ENCODE measurements around the gene EML6.
"Not testable (repeated sequence)": the region's sequence is repeated elsewhere in the genome, so short reads cannot be mapped to it uniquely, and the experiment has no call there.

The EML6 gene

DNA sequence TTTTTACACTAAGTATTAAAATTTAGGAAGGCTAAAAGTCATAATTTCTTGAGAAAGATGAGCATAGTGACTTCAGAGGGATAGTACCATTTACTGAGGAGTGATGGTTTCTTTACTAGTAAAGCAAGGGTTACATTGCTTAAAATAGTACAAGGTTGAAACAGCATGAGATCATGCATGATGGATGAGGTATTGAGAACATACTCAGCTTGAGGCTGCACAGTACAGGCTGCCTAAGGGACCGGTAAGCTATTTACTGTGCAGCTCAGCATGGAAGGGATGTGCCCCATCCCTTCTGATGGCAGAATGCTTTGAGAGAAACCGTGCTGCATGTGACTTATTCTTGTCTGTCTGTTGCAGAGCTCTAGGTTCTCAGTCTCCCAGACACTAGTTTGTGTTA lies 122.1 kb downstream of the EML6 start:
- no peak for DNase-seq (ENCODE audit: low read depth, low spot score)

- no peak for DNase-seq (ENCODE audit: low read depth, low spot score)
Measured at GRCh38 chr2:54850171-54851122, 127.0 kb downstream of the EML6 start.

DNA sequence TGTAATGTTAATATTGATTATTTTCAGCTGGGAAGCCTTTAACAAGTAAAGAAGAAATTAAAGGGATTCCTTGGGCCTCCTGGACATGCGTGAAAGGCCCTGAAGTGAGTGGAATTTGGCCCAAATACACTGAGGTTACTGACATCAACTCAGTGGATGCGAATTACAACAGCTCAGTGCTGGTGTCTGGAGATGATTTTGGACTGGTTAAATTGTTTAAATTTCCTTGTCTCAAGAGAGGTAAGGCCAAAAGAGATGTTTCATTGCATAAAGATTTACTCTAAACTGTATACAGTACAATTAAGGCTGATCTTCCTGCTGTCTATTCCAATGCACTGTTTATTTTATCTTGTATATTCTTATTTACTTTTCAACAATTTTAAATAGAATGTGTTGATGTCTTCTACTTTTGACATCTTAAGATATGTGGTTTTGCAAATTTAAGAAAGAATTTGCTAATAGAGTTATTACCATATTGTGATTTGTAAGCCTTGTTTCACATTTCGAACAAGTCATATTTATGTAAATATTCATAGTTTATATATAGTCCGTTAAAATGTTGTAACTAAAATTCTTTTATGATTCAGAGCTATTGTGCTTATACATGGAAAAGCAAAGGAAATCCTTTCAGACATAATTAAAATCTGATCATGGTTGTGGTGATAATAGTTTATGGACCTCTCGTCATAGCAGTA lies 130.3 kb downstream of the EML6 start:
- no peak for DNase-seq (ENCODE audit: low read depth, low spot score)

GRCh38 chr2:54855434-54855833 lies 132.0 kb downstream of the EML6 start:
- DNase-seq (ENCODE audit: low read depth, low spot score) = no peak

DNA sequence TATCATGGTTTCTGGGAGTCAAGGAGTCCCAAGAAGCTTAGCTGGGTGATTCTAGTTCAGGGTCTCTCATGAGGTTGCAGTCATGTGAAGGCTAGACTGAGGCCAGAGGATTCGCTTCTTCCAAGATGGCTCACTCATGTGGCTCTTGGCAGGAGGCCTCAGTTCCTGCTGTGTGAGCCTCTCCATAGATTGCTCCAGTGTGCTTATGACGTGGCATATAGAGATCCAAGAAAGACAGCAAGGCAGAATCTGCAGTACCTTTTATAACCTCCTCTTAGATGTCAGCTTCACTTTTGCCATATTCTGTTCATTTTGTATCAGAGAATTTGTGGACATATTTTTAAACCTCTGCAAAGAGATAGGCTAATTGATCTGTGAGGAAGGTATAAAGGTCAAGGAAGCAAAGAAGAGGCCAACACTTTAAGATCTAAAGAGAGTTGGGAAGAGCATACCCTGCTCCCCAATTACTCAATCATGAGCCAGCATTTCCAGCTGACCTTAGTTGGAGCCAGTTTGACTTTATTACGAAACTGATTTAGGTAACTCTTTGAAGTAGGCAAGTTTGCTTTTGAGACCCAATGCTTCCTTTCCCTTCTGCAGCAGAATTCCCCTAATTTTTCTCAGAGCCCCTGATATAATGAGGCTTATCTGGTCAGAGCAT lies 134.7 kb downstream of the EML6 start:
- no peak for DNase-seq (ENCODE audit: low read depth, low spot score)

- DNase-seq (ENCODE audit: low read depth, low spot score) = no peak
Measured at GRCh38 chr2:54859416-54859815, 136.0 kb downstream of the EML6 start.

DNA sequence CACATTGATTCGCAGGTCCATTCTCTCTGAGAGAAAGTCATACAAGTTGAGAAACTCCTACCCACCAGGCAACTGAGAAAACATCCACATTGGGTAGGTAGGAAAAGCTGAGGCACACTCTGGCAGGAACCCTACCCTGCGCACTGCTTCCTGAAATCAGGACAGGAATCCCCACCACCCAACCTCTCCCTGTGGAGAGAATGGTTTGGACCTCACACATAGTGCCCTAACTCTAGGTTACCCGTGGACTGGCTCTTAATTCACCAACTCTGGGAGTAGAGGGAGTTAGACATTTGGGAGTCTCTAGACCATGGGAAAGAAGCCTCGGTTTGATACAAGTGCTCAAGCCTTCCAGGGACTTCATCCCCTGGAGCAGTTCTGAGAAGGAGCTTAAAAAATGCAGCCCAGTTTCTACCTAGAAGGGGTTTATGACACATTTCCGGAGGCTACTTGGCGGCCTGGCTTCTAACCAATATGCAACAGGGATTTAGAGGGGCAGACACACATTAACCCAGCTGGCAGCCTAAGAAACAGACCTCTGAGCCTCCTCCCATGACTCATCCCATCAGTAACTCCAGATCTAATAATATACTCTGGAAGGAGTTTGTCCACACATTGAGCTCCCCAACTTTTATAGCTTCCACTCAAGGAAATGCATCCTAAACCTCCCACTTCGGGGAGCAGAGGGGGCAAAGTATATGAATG lies 136.7 kb downstream of the EML6 start:
- no peak for DNase-seq (ENCODE audit: low read depth, low spot score)

DNA sequence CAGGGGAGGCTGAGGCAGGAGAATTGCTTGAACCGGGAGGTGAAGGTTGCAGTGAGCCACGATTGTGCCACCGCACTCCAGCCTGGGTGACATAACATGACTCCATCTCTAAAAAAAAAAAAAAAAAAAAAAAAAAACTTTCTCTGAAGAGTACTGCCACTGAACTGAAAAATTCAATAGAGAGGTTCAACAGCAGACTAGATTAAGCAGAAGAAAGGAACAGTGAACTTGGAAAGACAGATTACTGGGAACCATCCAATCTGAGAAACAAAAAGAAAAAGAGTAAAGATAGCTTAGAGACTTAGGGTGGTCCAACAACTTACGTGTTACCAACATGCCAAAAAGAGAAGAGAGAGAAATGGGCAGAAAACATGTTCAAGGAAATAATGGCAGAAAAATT lies 138.8 kb downstream of the EML6 start:
- no peak for DNase-seq (ENCODE audit: low read depth, low spot score)

DNA sequence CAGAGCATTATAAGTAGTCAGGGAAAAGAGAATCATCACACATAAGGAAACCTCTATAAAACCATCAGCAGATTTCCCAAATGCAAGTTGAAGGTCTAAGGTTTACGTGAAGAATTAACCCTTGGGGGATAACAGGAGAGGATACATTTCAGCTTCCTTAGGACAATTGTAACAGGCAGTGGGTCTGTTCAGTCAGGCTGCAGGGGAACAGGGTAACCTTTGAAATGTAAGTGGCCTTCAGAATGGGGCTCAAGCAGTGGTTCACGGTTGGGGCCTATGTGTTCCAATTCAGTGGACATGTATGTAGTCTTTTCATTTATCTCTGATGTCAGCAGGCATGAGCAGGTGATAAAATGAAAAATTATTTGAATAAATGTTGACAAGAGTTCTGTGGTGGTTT lies 139.3 kb downstream of the EML6 start:
- no peak for DNase-seq (ENCODE audit: low read depth, low spot score)

DNA sequence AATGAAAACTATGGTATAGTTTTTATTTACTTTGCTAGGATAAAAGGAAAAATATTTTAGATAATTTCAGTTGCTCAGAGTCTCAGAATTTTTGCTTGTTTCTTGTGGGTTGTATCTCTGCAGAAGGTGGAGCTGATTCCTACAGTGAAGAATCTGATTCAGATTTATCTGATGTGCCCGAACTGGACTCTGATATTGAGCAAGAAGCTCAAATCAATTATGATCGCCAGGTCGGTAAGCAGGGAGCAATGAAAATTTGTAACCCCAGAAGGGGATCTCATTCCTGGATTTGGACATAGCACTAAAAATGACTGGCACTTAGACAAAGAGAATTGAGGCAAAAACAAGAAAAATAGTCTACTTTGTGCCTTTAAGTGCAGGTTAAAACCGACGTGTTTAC lies 140.2 kb downstream of the EML6 start:
- no peak for DNase-seq (ENCODE audit: low read depth, low spot score)

- no peak for DNase-seq (ENCODE audit: low read depth, low spot score)
Measured at GRCh38 chr2:54864096-54864495, 140.6 kb downstream of the EML6 start.

GRCh38 chr2:54864727-54865126 lies 141.3 kb downstream of the EML6 start:
- DNase-seq (ENCODE audit: low read depth, low spot score) = no peak

DNA sequence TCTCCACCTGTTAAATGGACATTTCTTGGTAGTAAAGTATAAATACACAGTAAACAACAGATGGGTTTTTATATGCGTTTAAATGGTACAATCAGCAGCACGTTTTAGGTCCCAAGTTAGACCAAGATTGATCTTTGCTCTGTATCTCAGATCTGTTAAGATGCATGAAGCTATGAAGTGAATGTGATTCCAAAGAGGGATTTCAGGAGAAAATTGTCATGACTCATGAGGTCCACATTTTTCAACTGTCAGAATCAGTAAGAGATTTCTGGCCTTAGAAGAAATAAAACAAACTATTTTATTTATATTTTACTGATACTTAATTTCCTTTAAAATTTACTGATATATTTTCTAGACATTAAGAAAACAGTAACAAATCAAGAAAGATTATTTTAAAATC lies 142.7 kb downstream of the EML6 start:
- DNase-seq (ENCODE audit: low read depth, low spot score) = no peak

GRCh38 chr2:54866868-54867267 lies 143.4 kb downstream of the EML6 start:
- no peak for DNase-seq (ENCODE audit: low read depth, low spot score)

- no peak for DNase-seq (ENCODE audit: low read depth, low spot score)
Measured at GRCh38 chr2:54867457-54867856, 144.0 kb downstream of the EML6 start.

DNA sequence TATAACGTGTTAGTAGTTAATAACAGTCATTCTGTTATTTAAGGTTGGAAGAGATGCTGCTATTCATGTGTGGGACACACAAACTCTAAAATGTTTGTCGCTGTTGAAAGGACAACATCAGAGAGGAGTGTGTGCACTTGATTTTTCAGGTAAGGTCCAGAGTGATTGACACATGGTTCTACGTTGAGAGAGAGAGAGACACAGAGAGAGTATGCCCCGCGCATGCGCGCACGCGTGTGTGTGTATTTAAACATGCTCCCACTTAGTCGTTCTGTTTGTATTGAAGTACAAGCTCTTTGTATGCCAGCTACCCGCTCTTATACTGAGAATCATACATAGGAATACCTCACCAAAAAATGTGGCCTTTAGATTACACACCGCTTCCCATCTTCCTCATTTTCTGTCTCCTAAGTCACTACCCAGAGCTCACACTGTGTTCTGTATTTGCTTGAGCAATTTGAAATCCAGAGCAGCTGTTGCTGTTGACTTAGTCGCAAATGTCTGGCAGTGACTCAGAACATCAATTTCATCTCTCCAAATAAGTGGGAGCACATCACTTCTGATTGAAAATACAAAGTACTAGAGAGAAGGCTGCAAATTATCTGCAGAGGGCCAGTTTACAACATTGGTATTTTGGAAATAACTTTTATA lies 148.1 kb downstream of the EML6 start:
- DNase-seq (ENCODE audit: low read depth, low spot score) = no peak

- DNase-seq (ENCODE audit: low read depth, low spot score) = no peak
Measured at GRCh38 chr2:54872780-54873179, 149.3 kb downstream of the EML6 start.

DNA sequence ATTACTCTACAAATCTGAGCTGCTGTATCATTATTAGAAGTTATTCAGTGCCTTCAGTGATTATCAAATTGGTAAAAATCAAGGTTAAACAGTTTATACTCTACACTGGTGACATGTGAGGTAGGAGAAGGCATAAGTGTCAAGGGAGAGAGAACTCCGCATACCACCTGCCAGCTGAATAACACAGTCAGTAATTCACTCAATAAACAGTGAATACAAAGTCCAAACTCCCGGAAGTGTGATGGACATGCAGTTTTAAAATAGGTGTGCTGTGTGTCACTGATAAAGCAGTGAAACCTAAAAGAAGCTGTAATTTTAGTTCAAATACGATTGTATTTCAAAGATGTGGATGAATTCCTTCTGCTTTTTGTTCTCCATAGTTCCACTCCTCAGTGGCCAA lies 149.8 kb downstream of the EML6 start:
- not testable (repeated sequence) for DNase-seq (ENCODE audit: low read depth, low spot score)

DNA sequence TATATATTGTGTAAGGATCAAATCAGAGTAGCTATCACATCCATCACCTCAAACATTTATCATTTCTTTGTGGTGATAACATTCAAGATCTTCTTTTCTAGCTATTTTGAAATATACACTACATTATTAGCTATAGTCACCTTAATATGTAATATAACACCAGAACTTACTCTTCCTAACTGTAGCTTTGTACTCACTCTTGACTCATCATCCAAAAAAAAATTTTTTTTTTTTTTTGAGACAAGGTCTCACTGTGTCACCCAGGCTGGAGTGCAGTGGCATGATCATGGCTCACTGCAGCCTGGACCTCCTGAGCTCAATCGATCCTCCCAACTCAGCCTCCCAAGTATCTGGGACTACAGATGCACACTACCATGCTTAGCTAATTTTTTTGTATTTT lies 153.3 kb downstream of the EML6 start:
- no peak for DNase-seq (ENCODE audit: low read depth, low spot score)

GRCh38 chr2:54878182-54878581 lies 154.7 kb downstream of the EML6 start:
- DNase-seq (ENCODE audit: low read depth, low spot score) = no peak

DNA sequence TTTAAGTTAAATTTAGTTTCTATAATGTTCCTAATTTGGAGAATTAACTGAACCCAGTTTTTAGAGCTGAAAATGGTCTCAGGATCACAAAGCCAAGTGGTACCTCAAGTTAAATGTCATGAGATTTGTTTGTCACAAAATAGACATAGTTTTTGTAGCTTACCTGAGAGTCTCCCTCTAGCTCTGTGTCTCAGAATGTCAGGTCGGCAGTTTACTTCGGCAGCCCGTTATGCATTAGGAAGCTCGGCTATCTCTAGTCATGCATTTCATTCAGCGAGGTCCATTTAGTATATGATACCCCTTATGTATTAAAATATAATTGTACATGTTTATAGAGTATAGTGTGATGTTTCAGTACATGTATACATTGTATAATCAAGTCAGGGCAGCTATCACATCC lies 155.6 kb downstream of the EML6 start:
- DNase-seq (ENCODE audit: low read depth, low spot score) = no peak
